B cell (primary cell): Measurements from ENCODE around the gene CAMSAP2.

Experiments
- EZH2 ChIP-seq: IDR thresholded peaks from 2 replicates; pipeline ENCODE4 v1.6.1; 2012; ENCODE audit warnings: borderline replicate concordance, low read depth, mild to moderate bottlenecking, moderate library complexity, low read length; ENCODE audit not compliant: insufficient read depth, poor library complexity, severe bottlenecking
- TF ChIP-seq, protein P1 (sequence below): fragments of 200-600 bp; IDR thresholded peaks from one replicate; pipeline ENCODE4 v1.8.0; 2022; ENCODE audit warnings: antibody characterized with exemption, mild to moderate bottlenecking

- TF ChIP-seq EZH2: no peak
- TF ChIP-seq, protein P1, sequence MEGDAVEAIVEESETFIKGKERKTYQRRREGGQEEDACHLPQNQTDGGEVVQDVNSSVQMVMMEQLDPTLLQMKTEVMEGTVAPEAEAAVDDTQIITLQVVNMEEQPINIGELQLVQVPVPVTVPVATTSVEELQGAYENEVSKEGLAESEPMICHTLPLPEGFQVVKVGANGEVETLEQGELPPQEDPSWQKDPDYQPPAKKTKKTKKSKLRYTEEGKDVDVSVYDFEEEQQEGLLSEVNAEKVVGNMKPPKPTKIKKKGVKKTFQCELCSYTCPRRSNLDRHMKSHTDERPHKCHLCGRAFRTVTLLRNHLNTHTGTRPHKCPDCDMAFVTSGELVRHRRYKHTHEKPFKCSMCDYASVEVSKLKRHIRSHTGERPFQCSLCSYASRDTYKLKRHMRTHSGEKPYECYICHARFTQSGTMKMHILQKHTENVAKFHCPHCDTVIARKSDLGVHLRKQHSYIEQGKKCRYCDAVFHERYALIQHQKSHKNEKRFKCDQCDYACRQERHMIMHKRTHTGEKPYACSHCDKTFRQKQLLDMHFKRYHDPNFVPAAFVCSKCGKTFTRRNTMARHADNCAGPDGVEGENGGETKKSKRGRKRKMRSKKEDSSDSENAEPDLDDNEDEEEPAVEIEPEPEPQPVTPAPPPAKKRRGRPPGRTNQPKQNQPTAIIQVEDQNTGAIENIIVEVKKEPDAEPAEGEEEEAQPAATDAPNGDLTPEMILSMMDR: no peak
These were observed 149.2 kb downstream of the CAMSAP2 start for GRCh38 chr1:200887772-200888348.
